ENCODE measurements around the gene HIVEP3.
A peak's percentile ranks its signal among the peaks of the same experiment; 100 is the strongest.

Gene HIVEP3

GRCh38 chr1:41920658-41921057 lies 1.9 kb upstream of the HIVEP3 start (continued):
- 0 out of 2 replicates have a peak, but pooled peaks have one; percentile 18 for TF ChIP-seq KLF17 (tag by site-specific recombination; IDR thresholded peaks at IDR 0.05)
- no peak for TF ChIP-seq ZBTB17 (tag by site-specific recombination; IDR thresholded peaks at IDR 0.05)
- no peak for TF ChIP-seq ZNF513 (tag by site-specific recombination; IDR thresholded peaks at IDR 0.05)
- TF ChIP-seq KLF8 (tag by site-specific recombination; IDR thresholded peaks at IDR 0.05): peak; percentile 52
- TF ChIP-seq BCL6B (tag by site-specific recombination; IDR thresholded peaks at IDR 0.05): no peak
- no peak for TF ChIP-seq ZNF670 (tag by site-specific recombination; IDR thresholded peaks at IDR 0.05; ENCODE audit: low read depth)
- no peak for TF ChIP-seq TCF7L2 (IDR thresholded peaks at IDR 0.05; ENCODE audit: borderline replicate concordance, low read depth, low read length)
- TF ChIP-seq ZNF654 (tag by site-specific recombination; IDR thresholded peaks at IDR 0.05; ENCODE audit: low read depth): no peak
- peak; percentile 88 for TF ChIP-seq PRDM10 (tag by site-specific recombination; IDR thresholded peaks at IDR 0.05)
- no peak for TF ChIP-seq ZNF214 (tag by site-specific recombination; IDR thresholded peaks at IDR 0.05; ENCODE audit: borderline replicate concordance)
- TF ChIP-seq ZNF837 (tag by site-specific recombination; IDR thresholded peaks at IDR 0.05): no peak
- TF ChIP-seq CTCF (tag by site-specific recombination; IDR thresholded peaks at IDR 0.05): no peak
- TF ChIP-seq ZNF558 (tag by site-specific recombination; IDR thresholded peaks at IDR 0.05): no peak
- no peak for TF ChIP-seq ZNF704 (tag by site-specific recombination; IDR thresholded peaks at IDR 0.05)

GRCh38 chr1:41919764-41920397 lies 1.2 kb upstream of the HIVEP3 start:
- Histone ChIP-seq H3K27ac (ENCODE audit: extremely low read depth, low read depth, low read length) (peak overlapping the region; percentile 47; the same call in 1 of the 2 replicates), H3K36me3 (ENCODE audit: control insufficient read depth in 2 of 2, insufficient read depth in 1 of 2, low read length in 2 of 2) (no peaks in the 10 kb centered on the region), H3K9me3 (ENCODE audit: control insufficient read depth, insufficient read depth, low read depth, low read length) (no peaks in the 10 kb centered on the region), H3K4me3 (ENCODE audit: low read depth, low read length) (peak overlapping the region; percentile 44), H3K4me1 (ENCODE audit: control insufficient read depth, insufficient read depth, low read length) (peaks cover 25% of the 10 kb centered on the region)
- CTCF ChIA-PET: interaction anchor here (0.6 to 1.0 kb wide), 3 partner anchors 11 to 108 kb away, joined by 3 to 4 read pairs (median 4); no protein-coding TSS in a partner anchor
- POLR2A ChIA-PET: interaction anchor here (0.9 to 1.4 kb wide), 5 partner anchors 17 to 115 kb away, joined by 3 to 7 read pairs (median 3); no protein-coding TSS in a partner anchor
- TF ChIP-seq ZSCAN4 (tag by site-specific recombination; IDR thresholded peaks at IDR 0.05) (no peak), ZNF660 (tag by site-specific recombination; IDR thresholded peaks at IDR 0.05) (0 out of 2 replicates have a peak, but pooled peaks have one; percentile 49), ZBTB7A (tag by site-specific recombination; IDR thresholded peaks at IDR 0.05; ENCODE audit: low read depth) (0 out of 2 replicates have a peak, but pooled peaks have one; percentile 61), ZBTB6 (tag by site-specific recombination; IDR thresholded peaks at IDR 0.05) (peak; percentile 93), ZNF529 (tag by site-specific recombination; IDR thresholded peaks at IDR 0.05; ENCODE audit: insufficient replicate concordance) (no peak), TRIM28 (IDR thresholded peaks at IDR 0.05; ENCODE audit: borderline replicate concordance, low read length) (peak; percentile 81; the same call in 1 of the 2 replicates), ZIC2 (tag by site-specific recombination; IDR thresholded peaks at IDR 0.05) (peak; percentile 95)

Measured in HEK293 (cell line).